Measurements from ENCODE around the gene PCDHB1. TPM values are rescaled to one million over a fixed set of nuclear protein-coding genes. Genes with fewer than 3 reads are reported as not detected.

Gene PCDHB1
- total and polyA plus RNA-seq, 2 donors (not counting 3 experiments of a cell fraction or from before 2014, with no cell fraction given), result not detected

- H3K9ac ChIP-seq (replicated peaks; ENCODE audit: extremely low read depth, insufficient read depth, low read length), result no peak overlapping the region
- no peaks in the 10 kb centered on the region for H3K27me3 ChIP-seq (ENCODE audit: control insufficient read depth in 2 of 2, insufficient read depth in 2 of 2, low read length in 2 of 2)
- no peaks in the 10 kb centered on the region for H3K9me3 ChIP-seq (replicated peaks; ENCODE audit: control insufficient read depth, insufficient read depth, low read length)
- intact Hi-C loops (cut with micrococcal nuclease), result no loop called here
- no peak overlapping the region for H3K4me2 ChIP-seq (ENCODE audit: insufficient read depth, low read length)
- no peaks in the 10 kb centered on the region for H3K4me1 ChIP-seq (ENCODE audit: control insufficient read depth, extremely low read depth, insufficient read depth, low read length)
- H2AFZ ChIP-seq (ENCODE audit: low read depth, low read length), result no peak overlapping the region
- TF ChIP-seq EZH2 (IDR thresholded peaks at IDR 0.05; ENCODE audit: borderline replicate concordance, low read depth, low read length, severe bottlenecking) (no peak), GATA2 (IDR thresholded peaks at IDR 0.05; ENCODE audit: insufficient read depth, insufficient read length, low read depth, low read length) (no peak), POLR2A (IDR thresholded peaks at IDR 0.05; ENCODE audit: low read depth, low read length) (no peak), MAX (IDR thresholded peaks at IDR 0.05; ENCODE audit: insufficient read depth, insufficient read length) (no peak), FOS (IDR thresholded peaks at IDR 0.05; ENCODE audit: borderline replicate concordance, insufficient read depth, low read length) (no peak), CTCF (IDR thresholded peaks at IDR 0.05; ENCODE audit: extremely low read depth in 1 of 2, insufficient read depth in 1 of 2, low read depth in 1 of 2, low read length in 2 of 2) (no peak), MYC (IDR thresholded peaks at IDR 0.05; ENCODE audit: low read depth, low read length) (no peak), POLR2AphosphoS5 (IDR thresholded peaks at IDR 0.05; ENCODE audit: insufficient read depth, low read depth, low read length) (no peak), JUN (IDR thresholded peaks at IDR 0.05; ENCODE audit: borderline replicate concordance, insufficient read depth, insufficient read length, low read depth) (no peak)
- dilution Hi-C loops (cut with MboI; ENCODE audit: extremely low pct_ligation_motif_present, low sequenced_read_pairs), result no loop called here
- no peaks in the 10 kb centered on the region for H3K79me2 ChIP-seq (ENCODE audit: control insufficient read depth, insufficient read depth, low read length)
- no peak for DNase-seq (ENCODE audit: low read depth, low spot score)
- CTCF ChIA-PET, result no interaction called here
- H3K4me3 ChIP-seq (replicated peaks in 1 of 3; ENCODE audit: insufficient read depth in 1 of 3, low read depth in 1 of 3, low read length in 3 of 3), result no peak overlapping the region
- H3K36me3 ChIP-seq (ENCODE audit: control insufficient read depth in 2 of 2, extremely low read depth in 1 of 2, insufficient read depth in 2 of 2, low read length in 2 of 2), result no peaks in the 10 kb centered on the region
- no peaks in the 10 kb centered on the region for H3K9me1 ChIP-seq (replicated peaks; ENCODE audit: control insufficient read depth, extremely low read depth, insufficient read depth, low read length)
- no peaks in the 10 kb centered on the region for H4K20me1 ChIP-seq (replicated peaks; ENCODE audit: control insufficient read depth, extremely low read depth, insufficient read depth, low read length)
- no TSS peak for BruUV-seq (replicated peaks)
- FAIRE-seq, result no peak
- POLR2A ChIA-PET, result no interaction called here
- no peak overlapping the region for H3K27ac ChIP-seq (ENCODE audit: insufficient read depth, low read depth, low read length)
Measured at GRCh38 chr5:141077826-141078225, 26.7 kb downstream of the PCDHB1 start.
